Activated CD8-positive, alpha-beta memory T cell treated with anti-CD3 and anti-CD28 coated beads, Interleukin-2, amount 50 U/mL, for 1 hour (primary cell): Measurements from ENCODE around the gene CLTA.
A peak's percentile ranks its signal among the peaks of the same experiment; 100 is the strongest.

Experiments used
- DNase-seq: peaks from one replicate; pipeline ENCODE4 v3.0.0-alpha.2; 2020; ENCODE audit errors: extremely low read depth

Gene CLTA, protein sequence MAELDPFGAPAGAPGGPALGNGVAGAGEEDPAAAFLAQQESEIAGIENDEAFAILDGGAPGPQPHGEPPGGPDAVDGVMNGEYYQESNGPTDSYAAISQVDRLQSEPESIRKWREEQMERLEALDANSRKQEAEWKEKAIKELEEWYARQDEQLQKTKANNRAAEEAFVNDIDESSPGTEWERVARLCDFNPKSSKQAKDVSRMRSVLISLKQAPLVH

DNA sequence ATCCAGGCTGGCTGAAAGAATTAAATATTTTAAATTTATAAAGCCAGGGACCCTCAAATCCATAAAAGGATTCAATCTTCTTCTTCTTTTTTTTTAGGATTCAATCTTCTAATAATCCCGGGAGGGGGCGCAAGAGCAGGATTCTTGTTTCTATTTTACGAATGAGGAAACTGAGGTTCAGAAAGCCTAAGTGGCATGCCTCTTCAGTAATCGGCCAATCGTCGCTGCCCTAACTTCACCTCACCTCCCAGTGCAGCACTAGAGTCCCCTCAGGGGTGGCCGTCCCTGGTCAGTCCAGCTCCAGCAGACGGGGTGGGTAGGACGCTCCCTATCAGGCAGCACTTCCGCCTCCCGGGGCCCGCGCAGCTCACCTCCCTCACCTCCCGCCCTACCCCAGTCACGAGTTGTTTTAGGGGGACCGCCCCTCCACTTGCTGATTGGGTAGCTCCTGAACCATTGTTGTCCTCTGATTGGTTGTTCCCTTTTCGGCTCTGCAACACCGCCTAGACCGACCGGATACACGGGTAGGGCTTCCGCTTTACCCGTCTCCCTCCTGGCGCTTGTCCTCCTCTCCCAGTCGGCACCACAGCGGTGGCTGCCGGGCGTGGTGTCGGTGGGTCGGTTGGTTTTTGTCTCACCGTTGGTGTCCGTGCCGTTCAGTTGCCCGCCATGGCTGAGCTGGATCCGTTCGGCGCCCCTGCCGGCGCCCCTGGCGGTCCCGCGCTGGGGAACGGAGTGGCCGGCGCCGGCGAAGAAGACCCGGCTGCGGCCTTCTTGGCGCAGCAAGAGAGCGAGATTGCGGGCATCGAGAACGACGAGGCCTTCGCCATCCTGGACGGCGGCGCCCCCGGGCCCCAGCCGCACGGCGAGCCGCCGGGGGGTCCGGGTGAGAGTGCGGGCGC lies at the start of gene CLTA:
CLTA (plus strand) TSS at position 534 of the 902 bp plus-strand sequence; CDS start at position 670, 136 bp downstream.
- DNase-seq = peak; percentile 85

DNA sequence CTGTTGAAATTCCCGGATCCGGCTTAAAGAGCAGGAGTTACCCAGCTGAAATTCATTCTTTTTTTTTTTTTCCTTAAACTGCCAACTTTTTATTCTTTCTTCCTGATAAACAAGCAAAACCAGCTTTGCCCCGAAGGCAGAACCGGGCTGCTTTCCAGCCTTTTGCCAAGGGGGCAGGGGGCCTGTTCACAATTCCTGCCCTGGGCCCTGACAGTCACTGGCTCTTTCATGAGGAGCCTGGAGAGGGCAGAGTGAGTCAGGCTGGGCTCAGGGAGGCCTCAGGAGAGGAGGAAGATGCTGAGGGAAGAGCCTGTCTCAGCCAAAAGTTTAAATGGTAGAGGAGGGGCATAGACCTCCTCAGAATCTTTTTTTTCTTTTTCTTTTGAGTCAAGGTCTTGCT lies 49.4 kb upstream of the CLTA start:
- no peak for DNase-seq

DNA sequence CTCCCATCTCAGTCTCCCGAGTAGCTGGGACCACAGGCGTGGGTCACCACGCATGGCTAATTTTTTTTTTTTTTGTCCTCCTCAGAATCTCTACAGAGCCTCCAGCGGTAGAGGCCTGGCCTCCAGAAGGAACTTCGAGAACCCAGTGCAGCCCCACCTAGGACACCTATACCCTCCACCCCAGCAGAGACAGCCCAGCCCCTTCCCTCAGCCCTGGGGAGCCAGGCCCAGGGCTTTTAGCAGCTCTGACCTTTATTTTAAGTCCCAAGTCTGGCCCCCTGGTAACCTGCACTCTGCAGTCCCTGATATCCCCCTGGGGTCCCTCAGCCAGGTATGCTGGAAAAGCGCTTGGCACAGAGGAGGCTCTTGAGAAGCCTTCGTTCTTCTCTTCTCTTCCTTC lies 49.0 kb upstream of the CLTA start:
- DNase-seq = no peak

DNA sequence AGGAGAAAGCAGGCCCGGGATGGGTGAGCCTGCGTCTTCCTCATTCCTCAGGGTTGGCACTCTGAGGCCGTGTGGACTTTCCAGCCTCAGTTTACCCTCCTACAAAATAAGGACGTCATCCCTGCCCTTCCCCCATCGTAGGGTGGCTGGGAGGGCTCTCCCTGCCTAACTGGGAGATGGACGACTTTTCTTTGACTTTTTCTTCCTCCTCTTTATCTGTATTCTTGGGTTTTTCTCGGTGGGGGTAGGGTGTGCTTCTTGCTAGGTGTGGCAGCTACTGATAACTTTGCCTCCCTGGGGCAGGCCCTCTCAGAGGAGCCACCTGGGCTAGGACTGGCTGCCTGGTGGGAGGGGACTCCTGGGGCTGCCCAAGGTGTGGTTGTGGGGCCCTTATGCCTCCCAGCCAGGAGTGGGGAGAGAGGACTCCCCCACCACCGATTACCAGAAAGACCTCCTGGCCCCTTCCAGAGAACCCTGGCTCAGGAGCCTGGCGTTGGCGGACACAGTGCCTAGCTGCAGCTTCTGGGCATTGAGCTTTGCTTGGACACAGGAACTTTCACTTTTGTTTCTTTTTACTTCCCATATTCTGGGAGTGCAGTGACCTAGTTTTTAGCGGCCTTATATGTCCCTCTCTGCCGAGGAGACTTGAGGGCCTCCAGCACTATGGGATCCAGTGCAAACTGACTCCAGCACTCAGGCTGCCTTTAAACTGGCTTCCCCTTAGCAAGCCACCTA lies 48.0 kb upstream of the CLTA start:
- no peak for DNase-seq

DNA sequence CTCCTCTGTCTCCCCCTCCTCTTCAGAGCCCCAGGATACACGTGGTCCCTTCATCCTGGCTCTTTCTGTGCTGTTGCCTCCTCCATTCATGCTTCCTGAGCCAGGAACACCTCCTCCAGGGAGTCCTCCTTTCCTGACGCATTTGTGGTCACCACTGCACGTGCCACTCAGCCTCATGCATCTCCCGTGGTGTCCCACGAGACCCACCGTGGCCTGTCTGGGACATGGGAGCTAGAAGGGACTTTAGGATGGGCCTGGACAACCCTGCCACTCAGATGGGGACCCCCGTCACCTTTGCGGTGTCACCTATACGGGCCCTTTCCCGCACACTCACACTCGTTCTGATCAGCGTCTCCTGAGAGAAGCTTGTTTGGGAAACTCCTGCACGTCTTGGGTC lies 47.5 kb upstream of the CLTA start:
- DNase-seq = no peak

DNA sequence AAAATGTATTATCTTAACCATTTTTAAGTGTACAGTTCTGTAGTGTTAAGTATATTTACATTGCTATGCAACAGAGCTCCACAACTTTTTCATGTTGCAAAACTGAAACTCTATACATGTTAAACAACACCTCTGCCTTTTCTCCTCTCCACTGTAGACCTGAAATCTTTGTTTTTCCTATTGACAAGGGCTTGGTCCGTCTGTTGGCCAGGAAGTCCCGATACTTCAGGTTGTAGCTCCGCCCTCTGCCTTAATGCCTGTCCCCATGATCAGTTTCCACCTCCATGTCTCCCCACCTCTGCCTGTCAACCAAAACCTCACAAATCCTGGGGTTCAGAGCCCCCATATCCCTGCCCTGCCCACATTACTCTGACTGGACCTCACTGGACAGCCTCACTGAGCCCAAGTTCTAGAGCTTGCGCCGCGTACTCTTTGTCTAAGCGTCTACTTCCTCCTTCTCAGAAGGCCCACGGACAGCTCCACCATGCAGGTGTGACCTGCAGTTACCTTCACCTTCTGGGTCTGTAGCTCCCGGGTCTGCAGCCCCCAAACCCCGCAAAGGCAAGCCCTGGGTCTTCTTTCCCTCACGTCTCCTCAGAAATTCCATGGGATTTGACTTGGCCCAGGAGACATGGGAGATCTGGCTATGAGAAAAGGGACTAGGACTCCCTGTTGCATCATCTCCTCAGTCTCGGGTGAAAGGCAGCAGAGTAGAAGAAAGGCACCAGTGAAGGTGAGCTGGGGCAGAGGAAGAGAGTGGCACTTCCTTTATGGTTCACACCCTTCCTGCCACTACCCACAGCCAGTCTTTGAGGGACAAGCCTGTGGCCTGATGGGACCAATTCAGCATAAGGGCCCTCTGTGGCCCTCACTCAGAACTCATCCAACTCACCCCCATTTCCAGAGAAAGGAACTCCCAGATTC lies 46.1 kb upstream of the CLTA start:
- DNase-seq = no peak

DNA sequence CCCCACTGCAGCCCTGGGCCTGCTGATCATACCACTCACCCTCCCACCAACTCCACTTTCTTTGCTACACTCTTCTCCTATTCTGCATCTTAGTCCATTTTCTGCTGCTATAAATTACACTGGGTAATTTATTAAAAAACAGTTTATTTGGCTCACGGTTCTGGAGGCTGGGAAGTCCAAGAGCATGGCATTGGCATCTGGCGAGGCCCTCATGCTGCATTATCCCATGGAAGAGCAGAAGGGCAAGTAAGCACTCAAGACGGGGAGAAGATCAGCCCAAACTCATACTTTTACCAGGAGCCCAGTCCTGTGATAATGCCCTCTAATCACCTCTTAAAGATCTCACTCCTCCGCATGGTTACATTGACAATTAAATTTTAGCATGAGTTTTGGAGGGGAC lies 44.8 kb upstream of the CLTA start:
- DNase-seq = no peak

DNA sequence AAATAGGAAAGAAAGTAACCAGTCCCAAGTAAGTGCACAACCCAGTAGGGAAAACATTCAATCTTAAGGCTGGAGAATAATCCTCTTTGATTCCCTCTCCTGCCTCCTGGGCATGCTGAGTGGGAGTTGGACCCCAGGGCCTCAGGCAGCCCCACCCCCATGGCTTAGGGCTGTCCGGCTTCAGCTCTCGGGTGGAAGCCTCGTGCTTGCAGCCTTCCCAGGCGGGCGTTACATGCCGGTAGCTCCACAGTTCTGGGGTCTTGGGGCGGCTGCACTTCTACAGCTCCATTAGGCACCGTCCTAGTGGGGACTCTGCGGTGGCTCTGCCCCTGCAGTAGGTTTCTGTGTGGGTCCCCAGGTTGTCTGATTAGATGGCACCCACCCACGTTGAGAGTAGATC lies 44.1 kb upstream of the CLTA start:
- no peak for DNase-seq

DNA sequence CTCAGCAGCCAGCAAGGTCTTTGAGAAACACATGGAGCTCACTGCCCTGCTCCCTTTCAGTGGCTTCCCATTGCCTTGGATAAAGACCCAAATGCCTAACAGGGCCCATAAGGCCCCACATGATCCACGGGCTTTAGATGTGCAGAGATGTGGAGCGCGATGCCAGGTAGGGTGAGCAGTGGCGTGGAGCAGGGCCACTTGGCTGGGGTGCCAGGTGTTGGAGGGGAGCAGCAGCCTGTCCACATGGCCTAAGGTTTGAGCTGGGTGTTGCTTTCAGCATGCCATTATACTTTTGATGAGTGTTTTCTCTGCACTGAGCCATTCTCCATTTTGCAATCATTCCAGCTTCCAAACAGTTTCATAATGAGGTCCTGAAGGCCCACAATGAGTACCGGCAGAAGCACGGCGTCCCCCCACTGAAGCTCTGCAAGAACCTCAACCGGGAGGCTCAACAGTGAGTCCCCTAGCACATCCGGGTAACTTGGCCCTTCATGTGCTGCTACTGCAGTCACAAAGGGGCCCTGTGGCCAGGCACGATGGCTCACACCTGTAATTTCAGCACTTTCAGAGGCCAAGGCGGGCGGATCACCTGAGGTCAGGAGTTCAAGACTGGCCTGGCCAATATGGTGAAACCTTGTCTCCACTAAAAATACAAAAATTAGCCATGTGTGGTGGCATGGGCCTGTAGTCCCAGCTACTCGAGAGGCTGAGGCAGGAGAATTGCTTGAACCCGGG lies 43.1 kb upstream of the CLTA start:
- no peak for DNase-seq

DNA sequence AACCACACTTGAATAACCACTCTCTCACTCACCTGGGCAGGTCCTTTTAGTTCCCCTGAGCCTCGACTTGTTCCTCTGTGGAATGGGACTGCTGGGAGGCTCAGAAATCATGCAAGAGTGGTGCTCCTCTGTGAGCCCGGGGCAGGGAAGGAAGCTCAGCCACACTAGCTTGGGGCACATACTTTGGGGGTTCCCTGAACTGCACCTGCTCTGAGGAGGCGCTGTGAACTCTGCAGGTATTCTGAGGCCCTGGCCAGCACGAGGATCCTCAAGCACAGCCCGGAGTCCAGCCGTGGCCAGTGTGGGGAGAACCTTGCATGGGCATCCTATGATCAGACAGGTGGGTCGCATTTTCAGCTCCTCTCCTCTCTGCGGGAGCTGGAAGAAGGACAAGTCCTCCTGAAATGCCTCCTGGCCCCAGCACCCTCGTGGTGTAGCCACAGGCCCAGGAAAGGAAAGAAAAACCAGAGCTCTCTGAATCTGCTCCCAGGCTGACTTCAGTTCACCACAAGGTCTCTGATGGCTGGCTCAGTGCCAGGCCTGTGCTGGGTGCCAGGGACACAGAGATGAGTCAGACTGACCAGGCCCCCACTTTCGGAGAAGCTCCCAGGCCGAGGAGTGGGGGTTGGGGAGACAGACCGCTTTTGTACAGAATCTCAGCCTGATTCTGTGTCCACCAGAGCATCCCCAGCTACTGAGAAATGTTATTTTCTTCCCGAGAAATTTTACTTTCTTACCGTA lies 42.2 kb upstream of the CLTA start:
- peak; percentile 50 for DNase-seq

DNA sequence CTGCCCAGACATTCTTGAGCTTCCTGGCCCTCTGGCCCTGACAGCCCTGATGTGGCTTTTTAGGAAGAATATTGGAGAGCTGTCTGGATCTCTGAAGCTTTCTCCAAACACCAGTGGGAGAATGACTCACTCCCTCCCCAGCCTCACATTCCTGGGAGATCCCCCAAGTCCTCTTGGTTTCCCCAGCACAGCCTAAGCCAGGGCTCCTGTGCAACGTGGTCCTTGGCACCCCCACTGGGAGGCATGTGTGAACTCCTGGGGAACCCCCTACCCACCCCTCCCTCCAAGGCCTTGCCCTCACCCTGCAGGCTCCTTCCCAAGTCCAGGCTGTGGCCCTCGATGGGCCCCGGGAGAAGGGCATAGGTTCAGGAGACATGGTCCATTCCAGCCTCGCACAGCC lies 41.5 kb upstream of the CLTA start:
- DNase-seq = no peak

DNA sequence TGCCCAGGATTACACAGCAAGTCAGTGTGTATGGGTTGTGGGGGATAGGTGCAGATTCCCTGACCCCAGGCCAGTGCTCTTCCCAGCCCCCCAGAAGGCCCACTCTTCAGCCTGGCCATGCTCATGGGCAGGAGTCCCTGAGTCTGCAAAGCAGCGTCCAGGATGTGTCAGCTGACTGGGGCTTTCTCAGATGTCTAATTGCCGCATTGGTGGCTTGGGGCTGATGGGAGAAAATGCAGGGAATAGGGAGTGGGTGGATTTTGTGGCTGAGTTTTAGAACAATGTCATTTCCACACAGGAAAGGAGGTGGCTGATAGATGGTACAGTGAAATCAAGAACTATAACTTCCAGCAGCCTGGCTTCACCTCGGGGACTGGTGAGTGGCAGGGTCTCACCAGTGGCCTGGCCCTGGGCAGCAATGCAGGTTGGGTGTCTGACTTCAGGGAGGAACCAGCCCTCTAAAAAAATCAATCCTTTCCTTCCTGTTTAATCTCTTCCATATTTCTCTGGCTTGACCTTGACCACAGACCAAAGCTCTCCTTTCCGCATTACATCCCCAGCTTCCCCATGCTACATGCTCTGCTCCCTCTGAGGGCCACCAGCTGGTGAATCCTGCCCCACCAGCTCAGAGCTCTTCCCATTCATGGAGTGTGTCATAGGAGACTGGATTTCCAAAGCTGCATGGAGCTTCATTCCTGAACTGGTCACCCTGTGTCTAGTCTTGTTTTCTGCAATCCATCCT lies 40.0 kb upstream of the CLTA start:
- DNase-seq = no peak

DNA sequence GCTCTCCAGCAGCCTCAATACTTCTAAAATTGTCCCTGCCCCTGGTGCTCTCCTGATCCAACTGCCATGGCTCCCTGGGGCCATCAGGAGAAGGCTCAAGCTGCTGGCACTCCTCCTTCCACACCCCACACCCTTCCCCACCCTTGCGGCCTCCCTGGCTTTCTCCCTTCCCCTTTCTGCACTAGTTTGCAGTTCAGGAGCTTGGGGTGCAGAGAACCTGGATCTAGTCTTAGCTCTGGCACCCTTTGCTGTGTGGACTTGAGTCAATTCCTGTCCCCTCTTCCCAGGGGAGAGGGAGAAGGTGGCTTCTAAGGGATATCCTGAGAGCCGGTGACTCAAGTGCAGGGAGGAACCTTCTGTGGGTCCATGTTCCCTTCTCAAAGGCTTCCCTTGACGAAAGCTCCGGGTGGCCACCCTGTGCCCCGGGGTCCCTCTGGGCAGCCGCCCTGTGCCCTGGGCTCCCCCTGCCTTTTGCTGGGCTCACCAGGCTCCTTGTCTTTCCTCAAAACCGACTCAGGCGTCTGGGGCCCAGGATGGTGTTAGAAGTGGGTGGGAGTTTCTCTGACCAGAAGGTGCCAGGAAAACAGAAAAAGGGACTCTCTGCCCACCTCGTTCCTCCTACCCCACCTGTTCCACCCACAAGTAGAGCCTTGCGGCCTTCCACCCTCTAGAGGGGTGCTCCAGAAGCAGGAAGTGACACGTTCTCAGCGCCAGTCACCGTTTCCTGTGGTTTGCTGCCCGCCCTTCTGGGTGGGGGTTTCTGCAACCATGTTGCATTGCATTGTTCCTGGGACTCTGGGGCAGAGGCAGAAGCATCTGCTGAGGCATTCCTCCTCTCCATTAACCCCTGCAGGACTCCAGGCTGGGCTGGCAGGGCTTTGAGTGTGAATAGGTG lies 39.2 kb upstream of the CLTA start:
- peak; percentile 83 for DNase-seq

DNA sequence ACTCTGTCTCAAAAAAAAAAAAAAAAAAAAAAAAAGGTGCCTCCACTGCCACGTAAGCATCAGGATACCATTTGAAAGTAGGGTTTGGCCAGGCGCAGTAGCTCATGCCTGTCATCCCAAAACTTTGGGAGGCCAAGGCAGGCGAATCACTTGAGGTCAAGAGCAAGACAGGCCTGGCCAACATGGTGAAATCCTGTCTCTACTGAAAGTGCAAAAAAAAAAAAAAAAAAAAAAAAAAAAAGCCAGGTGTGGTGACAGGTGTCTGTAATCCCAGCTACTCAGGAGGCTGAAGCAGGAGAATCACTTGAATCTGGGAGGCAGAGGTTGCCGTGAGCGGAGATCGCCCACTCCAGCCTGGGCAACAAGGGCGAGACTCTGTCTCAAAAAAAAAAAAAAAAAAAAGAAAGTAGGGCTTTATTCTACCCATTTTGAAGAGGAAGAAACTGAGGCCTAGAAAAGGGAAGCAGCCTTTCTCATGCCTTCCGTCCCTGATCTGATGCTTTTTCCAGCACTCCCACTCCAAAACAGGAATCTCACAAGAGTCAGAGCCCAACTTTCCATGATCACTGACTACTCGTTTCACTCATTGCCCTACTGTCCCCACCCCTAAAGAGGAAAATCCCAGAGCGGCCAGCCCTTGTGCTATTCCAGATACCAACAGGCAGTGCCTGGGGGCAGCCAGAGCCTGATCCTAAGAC lies 37.8 kb upstream of the CLTA start:
- no peak for DNase-seq

DNA sequence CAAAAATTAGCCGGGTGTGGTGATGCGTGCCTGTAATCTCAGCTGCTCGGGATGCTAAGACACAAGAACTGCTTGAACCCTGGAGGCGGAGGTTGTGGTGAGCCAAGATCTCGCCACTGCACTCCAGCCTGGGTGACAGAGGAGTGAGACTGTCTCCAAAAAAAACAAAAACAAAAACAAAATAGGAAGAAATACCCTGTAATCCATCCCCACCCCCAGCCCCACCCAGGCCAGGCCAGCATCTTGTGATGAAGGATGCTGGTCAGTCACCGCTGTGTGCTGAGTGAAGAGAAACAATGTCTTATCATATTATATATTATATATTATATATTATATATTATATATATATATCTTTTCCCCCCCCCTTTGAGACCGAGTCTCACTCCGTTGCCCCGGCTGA lies 37.0 kb upstream of the CLTA start:
- no peak for DNase-seq

DNA sequence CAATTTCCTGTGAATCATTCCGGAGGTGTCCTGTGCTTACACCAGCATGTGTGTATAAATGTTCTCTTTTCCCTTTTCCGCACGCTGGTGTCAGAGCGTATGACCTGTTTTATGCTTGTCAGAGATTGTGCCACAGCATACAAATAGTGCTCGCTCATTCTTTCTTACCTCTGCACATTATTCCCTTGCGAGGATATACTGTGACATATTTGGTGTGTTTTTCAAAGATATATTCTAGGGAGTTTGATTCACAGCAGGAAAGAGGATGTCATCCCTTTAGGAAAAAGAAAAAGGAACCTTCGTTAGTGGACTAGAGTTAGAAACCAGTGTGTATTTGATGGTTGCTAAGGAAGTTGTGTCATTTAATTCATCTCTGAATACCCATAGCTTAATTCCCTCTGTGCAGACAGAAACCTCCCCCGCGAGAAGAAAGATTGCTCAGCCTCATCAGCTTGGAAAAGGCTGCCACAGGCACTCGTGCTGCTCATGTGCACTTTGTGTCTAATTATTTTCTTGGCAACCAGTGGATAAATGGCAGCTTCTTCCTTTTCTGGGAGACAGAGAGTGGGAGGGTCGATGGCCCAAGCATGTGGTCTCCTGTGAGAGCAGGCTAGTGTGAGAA lies 36.3 kb upstream of the CLTA start:
- no peak for DNase-seq

DNA sequence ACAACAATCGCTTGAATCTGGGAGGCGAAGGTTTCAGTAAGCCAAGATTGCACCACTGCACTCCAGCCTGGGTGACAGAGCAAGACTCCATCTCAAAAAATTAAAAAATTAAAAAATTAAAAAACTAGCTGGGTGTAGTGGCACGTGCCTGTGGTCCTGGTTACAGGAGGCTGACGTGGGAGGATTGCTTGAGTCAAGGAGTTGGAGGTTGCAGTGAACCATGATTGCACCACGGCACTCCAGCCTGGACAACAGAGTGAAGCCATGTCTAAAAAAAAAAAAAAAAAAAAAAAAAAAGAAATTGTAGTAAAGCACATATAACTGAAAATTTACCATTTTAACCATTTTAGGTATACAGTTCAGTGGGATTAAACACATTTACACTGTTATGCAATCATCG lies 34.6 kb upstream of the CLTA start:
- DNase-seq = no peak
